Psoas muscle (tissue), 8 donors: ENCODE measurements around the gene USF2. TPM values are rescaled to one million over a fixed set of nuclear protein-coding genes. Genes with fewer than 3 reads are reported as not detected.
"Not testable (repeated sequence)": the region's sequence is repeated elsewhere in the genome, so short reads cannot be mapped to it uniquely, and the experiment has no call there.

ENCODE experiments used
- ATAC-seq, 4 donors: fragments of 200-7000 bp; cut with Tn5 transposase; one replicate each; pipeline ENCODE4 v1.9.1; 2020; ENCODE audit warnings: moderate library complexity in 3 of 4, mild to moderate bottlenecking in 2 of 4
- DNase-seq, 2 donors: peaks; one replicate each; pipeline ENCODE4 v3.0.0-alpha.2; 2020
- H3K27ac ChIP-seq: fragments of 200-600 bp; one replicate; pipeline ENCODE4 v1.8.0; 2022
- H3K27me3 ChIP-seq, 3 donors: fragments of 200-600 bp in 1 of 3; one replicate each; pipeline versions ENCODE4 v1.6.1 to v1.8.0; 2013 to 2022; ENCODE audit warnings: low read length in 2 of 3, mild to moderate bottlenecking in 2 of 3, moderate library complexity in 1 of 3; ENCODE audit not compliant: insufficient read depth in 3 of 3
- H3K36me3 ChIP-seq, 2 donors: fragments of 200-600 bp in 1 of 2; one replicate each; pipeline versions ENCODE4 v1.6.1 to v1.8.0; 2013 to 2022; ENCODE audit warnings: low read depth in 1 of 2, mild to moderate bottlenecking in 1 of 2, moderate library complexity in 1 of 2; ENCODE audit not compliant: insufficient read depth in 1 of 2
- H3K4me1 ChIP-seq: fragments of 200-600 bp; one replicate; pipeline ENCODE4 v1.8.0; 2022
- H3K4me3 ChIP-seq: fragments of 200-600 bp; one replicate; pipeline ENCODE4 v1.8.0; 2022; ENCODE audit warnings: mild to moderate bottlenecking
- H3K9me3 ChIP-seq: fragments of 200-600 bp; one replicate; pipeline ENCODE4 v1.8.0; 2022
- WGBS, 3 donors: extraction: QIAGEN DNeasy Blood & Tissue Kit; methylation state at CpG; one replicate each; pipeline versions ENCODE4 v1.1.6 to v1.1.7; 2013; 5-methylcytosine and 5-hydroxymethylcytosine counted together
- intact Hi-C, 2 donors: fragments of 100-400 bp; cut with DNase I; formaldehyde crosslinking; loops; one replicate each; pipeline versions ENCODE4 v1.11.0 to v1.14.2; 2022
- long read RNA-seq, 2 donors: library from polyadenylated mRNA; unstranded; transcript quantifications; one replicate each; pipeline ENCODE4 v2.0.0, GENCODE V29; 2021
- polyA plus RNA-seq, 3 donors: library from polyadenylated mRNA; stranded (reverse); fragments of 200-250 nt; gene quantifications; one replicate each; pipeline ENCODE4 v1.2.3, GENCODE V29; 2013
- total RNA-seq, 4 donors: library from RNA; stranded (reverse); fragmentation: NEBNext Ultra II Directional in 2 of 4; extraction: Animal tissue kit (Norgen Biotek cat#: 25700) in 2 of 4; gene quantifications; one replicate each; pipeline versions ENCODE4 v1.2.1 to v1.2.4, GENCODE V29; 2021 to 2023
- TF ChIP-seq, protein P1 (sequence below): fragments of 200-600 bp; IDR thresholded peaks from one replicate; pipeline ENCODE4 v1.8.0; 2022; ENCODE audit warnings: antibody characterized with exemption
- donor health status: healthy with polysubstance abuse.
- donor health status: DM: no; HTN: no; CAD: no; lungs with moderate emphysema.
- donor health status: Bipolar disorder and iron deficiency.
- donor health status: healthy.
- donor health status: DM: yes; HTN: yes; CAD: no.
- donor health status: DM: no; HTN: no; CAD: no.
- donor health status: DM: no; HTN: no; CAD: no.
- donor health status: DM: yes; HTN: yes; CAD: no.

USF2 gene, protein sequence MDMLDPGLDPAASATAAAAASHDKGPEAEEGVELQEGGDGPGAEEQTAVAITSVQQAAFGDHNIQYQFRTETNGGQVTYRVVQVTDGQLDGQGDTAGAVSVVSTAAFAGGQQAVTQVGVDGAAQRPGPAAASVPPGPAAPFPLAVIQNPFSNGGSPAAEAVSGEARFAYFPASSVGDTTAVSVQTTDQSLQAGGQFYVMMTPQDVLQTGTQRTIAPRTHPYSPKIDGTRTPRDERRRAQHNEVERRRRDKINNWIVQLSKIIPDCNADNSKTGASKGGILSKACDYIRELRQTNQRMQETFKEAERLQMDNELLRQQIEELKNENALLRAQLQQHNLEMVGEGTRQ
- 100 to 1,000 TPM; 141 to 196 (median 188) TPM for total RNA-seq
- polyA plus RNA-seq: 100 to 1,000 TPM in 2 of 3 donors, 10 to 100 TPM in 1; 94.4 to 179 (median 142) TPM
- long read RNA-seq, donor 1, transcript USF2-201 (10 exons, 1,634 nt): major isoform, 11 of 59 reads
- long read RNA-seq, donor 1, partial matches to known transcripts: 32 of 59 reads
- long read RNA-seq, donor 1, other reads (novel, unspliced or antisense): 11 of 59 reads
- long read RNA-seq, donor 2, transcript USF2-206 (2 exons, 2,742 nt): major isoform, 7 of 64 reads
- long read RNA-seq, donor 2, transcript USF2-201 (10 exons, 1,634 nt): major isoform, 7 of 64 reads
- long read RNA-seq, donor 2, partial matches to known transcripts: 45 of 64 reads
- long read RNA-seq, donor 2, other reads (novel, unspliced or antisense): 2 of 64 reads

DNA sequence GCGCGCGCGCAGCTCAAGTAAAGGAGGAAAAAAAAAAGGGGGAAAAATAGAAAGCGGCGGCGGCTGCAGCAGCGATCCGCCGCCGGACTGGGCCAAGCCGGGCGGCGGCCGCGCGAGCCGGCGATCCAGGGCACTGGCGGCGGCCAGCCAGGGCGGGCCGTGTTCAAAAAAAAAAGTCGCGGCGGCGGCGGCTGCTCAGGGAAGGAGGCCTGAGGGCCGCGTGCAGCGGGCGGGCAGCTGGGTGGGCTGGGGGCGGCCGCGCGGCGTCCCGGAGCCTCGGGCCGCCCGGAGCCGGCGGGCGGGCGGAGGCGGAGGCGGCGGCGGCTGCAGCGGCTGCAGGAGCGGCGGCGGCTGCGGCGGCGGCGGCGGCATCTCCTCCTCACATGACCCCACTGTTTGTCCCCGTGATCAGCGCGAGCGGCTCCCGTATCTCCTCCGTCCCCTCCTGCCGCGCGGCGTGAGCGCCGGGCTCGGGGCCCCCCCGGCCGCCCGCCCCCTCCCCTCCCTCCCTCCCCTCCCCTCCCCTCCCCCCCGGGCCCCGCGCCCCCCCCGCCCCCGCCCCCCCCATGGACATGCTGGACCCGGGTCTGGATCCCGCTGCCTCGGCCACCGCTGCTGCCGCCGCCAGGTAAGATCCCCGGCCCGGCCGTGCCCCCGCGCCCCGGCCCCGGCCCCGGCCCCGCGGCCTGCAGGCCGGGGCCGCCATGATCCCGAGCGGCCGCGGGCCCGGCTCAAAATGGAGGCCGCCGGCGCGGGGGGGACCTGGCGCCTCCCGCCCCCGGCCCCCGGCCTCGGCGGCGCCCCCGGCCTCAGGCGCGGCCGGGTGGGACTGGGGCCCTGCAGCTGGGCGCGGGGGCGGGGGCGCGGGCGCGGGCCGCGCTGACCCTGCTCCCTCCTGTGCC, at the start of gene USF2:
TSS of gene USF2 (plus strand) at position 427 of the 902 bp plus-strand sequence. CDS start at position 567, 140 bp downstream.
- 0 to 1% (median 1%) methylated on average over 16 to 119 of the region's 126 CpGs for WGBS, 3 donors
- Histone ChIP-seq H3K9me3 (no peaks in the 10 kb centered on the region), H3K4me3 (peak within 1 kb of the TSS; percentile 91), H3K27me3 (no peaks in the 10 kb centered on the region), H3K36me3 (peaks cover 5 to 37% of the 10 kb centered on the region in 2 donors), H3K4me1 (peaks cover 25% of the 10 kb centered on the region), H3K27ac (peak within 1 kb of the TSS; percentile 94)
- ATAC-seq: peak; percentile 38 to 46 (median 42)
- intact Hi-C loops: loop anchor here (5.0 to 10.0 kb wide), 3 partner anchors 124 to 204 kb away; partner anchors contain the start of gene FXYD7 (in 2 of the 2)
- peak; percentile 81 to 91 for DNase-seq
- TF ChIP-seq, protein P1, sequence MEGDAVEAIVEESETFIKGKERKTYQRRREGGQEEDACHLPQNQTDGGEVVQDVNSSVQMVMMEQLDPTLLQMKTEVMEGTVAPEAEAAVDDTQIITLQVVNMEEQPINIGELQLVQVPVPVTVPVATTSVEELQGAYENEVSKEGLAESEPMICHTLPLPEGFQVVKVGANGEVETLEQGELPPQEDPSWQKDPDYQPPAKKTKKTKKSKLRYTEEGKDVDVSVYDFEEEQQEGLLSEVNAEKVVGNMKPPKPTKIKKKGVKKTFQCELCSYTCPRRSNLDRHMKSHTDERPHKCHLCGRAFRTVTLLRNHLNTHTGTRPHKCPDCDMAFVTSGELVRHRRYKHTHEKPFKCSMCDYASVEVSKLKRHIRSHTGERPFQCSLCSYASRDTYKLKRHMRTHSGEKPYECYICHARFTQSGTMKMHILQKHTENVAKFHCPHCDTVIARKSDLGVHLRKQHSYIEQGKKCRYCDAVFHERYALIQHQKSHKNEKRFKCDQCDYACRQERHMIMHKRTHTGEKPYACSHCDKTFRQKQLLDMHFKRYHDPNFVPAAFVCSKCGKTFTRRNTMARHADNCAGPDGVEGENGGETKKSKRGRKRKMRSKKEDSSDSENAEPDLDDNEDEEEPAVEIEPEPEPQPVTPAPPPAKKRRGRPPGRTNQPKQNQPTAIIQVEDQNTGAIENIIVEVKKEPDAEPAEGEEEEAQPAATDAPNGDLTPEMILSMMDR: no peak

- Histone ChIP-seq H3K27ac (no peak overlapping the region), H3K4me1 (peaks cover 8% of the 10 kb centered on the region), H3K9me3 (no peaks in the 10 kb centered on the region), H3K4me3 (no peak overlapping the region), H3K27me3 (no peaks in the 10 kb centered on the region), H3K36me3 (no peaks in the 10 kb centered on the region)
- WGBS, 3 donors: 87 to 88% (median 88%) methylated on average over 1 of the region's 1 CpG
- intact Hi-C loops: no loop called here
- TF ChIP-seq, protein P1: no peak
- DNase-seq (no peak), ATAC-seq (no peak)
Observed at GRCh38 chr19:35219008-35219407, 49.8 kb upstream of the USF2 start.

GRCh38 chr19:35220315-35220921, 48.3 kb upstream of the USF2 start:
- Histone ChIP-seq H3K4me3 (no peak overlapping the region), H3K4me1 (no peaks in the 10 kb centered on the region), H3K27me3 (peaks cover 0 to 2% (median 0%) of the 10 kb centered on the region in 3 donors), H3K36me3 (no peaks in the 10 kb centered on the region), H3K9me3 (no peaks in the 10 kb centered on the region), H3K27ac (no peak overlapping the region)
- intact Hi-C loops: no loop called here
- TF ChIP-seq, protein P1: no peak
- WGBS, 3 donors: 56 to 59% (median 56%) methylated on average over 3 of the region's 3 CpGs
- ATAC-seq (no peak), DNase-seq (no peak)

DNA sequence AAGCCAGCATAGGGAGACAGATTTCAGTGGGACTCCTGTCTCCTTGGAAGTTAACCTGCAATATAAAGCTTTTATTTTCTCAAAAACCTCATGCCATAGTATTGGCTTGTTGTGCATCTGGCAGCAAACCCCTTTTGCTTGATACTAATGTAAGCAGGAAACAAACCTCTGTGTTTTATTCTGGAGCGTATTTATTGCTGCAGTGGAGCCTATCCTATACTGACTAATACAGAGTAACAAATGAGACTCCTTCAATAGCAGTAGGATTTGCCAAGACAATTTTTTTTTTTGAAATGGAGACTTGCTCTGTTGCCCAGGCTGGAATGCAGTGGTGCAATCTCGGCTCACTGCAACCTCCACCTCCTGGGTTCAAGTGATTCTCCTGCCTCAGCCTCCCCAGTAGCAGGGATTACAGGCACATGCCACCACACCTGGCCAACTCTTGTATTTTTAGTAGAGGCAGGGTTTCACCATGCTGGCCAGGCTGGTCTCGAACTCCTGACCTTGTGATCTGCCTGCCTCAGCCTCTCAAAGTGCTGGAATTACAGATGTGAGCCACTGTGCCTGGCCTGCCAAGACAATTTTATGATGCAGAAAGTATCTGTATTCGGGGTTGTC, 47.7 kb upstream of the USF2 start:
- H3K4me1 ChIP-seq, H3K36me3 ChIP-seq, DNase-seq, H3K9me3 ChIP-seq, H3K4me3 ChIP-seq, ATAC-seq, H3K27ac ChIP-seq, intact Hi-C loops, H3K27me3 ChIP-seq: not testable (repeated sequence)
- whole genome bisulfite sequencing, 3 donors: 80 to 85% (median 83%) methylated on average over 4 of the region's 4 CpGs
